GM21619 (cell line): ENCODE data around the gene ALG1.
"Not testable (repeated sequence)": the region's sequence is repeated elsewhere in the genome, so short reads cannot be mapped to it uniquely, and the experiment has no call there.

ENCODE experiments used
- ATAC-seq: cut with Tn5 transposase; IDR thresholded peaks from one replicate; pipeline ENCODE4 v1.9.1; 2021; ENCODE audit not compliant: unreplicated experiment

Gene ALG1

DNA sequence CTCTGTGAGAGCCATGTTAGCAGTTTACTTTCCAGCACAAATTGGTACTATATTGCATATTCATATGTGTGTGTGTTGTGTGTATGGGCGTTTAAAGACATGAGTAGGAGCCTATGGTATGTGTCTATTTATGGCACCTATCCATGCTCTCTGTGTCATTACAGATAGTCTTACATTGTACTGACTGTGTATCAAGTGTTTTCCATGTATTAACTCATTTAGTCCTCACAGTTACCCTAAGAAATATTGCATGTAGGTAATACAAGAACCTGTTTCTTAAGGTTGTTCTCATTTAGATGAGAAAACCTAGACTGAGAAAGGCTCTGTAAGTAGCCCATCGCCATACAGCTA is 1.6 kb downstream of the ALG1 start:
- no peak for ATAC-seq

DNA sequence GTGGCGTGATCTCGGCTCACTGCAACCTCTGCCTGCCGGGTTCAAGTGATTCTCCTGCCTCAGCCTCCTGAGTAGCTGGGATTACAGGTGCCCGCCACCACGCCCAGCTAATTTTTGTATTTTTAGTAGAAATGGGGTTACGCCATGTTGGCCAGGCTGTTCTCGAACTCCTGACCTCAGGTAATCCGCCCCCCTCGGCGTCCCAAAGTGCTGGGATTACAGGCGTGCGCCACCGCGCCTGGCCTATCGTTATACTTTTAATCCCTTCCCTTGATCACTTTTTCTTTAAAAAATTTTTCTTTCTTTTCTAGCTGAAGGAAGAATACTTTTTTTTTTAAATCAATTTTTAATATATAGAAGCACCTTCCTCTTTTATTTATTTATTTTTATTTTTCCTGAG is 2.1 kb downstream of the ALG1 start:
- ATAC-seq: not testable (repeated sequence)

DNA sequence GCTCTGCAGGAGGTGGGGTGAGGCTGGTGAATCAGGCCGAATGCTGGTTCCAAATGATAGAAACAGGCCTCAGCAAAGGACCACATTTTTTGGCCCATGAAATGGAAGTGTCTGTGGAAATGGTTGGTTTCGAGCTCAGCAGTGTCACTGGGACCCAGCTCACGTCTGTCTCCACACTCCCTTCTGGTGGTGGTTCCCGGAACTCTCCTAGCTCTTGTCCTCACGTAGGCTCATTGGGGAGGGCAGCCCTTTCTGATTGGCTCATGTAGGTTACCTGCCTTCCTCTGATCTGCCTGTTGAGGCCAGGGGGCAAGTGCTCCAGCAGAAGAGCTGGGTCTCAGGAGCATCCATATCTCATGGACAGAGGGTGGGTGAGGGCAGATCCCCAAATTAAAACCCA is 4.0 kb downstream of the ALG1 start:
- no peak for ATAC-seq

DNA sequence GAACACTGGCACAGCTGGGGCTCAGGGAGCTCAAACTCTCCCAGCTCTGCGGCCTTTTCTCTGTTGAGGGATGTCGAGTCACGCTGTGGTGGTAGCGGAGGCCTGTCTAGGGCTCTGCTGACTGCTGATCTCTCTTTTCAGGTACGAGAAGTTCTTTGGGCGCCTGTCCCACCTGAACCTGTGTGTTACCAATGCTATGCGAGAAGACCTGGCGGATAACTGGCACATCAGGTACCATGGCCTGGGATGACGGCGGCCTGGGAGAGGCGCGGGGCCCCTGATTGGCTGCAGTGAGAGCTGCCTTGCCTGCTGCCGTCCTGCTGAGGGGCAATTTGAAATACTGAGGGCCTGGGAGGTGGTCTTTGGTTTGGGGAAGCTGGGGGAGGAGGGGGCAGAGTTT is 5.7 kb downstream of the ALG1 start:
- no peak for ATAC-seq

DNA sequence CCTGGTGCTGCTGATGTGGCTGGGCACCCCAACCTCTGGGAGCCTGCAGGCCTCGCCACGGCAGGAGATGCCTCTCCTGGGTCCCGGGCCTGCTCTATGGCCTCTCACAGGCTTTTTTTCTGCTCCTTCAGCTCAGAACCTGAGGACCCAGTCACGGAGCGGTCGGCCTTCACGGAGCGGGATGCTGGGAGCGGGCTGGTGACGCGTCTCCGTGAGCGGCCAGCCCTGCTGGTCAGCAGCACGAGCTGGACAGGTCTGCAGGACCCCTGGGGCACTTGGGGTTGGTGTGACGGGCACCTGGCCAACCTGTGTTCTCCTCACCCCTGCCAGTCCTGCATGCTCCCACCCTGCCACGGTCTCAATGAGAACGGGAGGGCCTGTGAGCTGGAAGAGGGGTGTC is 7.0 kb downstream of the ALG1 start:
- ATAC-seq: no peak

DNA sequence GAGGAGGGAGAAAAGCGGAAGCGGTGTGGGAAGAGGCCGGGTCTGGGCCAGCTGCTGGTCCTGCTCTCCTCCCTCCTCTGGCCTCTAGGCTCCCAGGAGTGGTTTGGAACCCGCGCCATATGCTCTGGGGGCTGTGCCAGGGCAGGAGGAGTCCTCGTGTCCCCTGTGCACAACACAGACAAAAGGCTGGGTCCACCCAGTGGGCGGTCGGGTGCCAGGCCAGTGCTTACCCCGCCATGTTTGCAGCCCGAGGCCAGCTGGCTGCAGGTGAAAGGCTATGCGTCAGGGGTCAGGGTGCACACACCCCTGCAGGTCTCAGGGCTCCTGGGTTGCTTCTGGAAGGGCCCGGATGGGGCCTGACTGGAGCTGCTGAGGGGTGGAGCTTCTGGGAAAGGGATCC is 8.8 kb downstream of the ALG1 start:
- ATAC-seq: not testable (repeated sequence)

DNA sequence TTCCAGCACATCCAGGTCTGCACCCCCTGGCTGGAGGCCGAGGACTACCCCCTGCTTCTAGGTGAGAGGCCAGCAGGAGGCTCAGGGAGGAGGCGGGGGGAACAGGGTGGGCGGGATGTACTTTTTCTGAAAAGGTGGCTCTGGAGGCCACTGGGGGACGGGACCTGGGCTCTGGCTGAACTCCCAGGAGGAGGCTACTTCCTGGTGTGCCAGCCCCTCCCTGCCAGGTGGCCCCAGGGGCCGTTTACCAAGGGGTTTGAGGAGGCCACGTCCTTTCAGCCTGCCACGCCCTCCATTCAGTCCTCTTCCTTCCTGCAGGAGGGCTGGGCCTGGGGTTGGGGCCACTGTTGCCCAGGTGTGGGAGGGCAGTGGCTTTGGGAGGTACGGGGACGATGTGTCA is 9.4 kb downstream of the ALG1 start:
- ATAC-seq: not testable (repeated sequence)

DNA sequence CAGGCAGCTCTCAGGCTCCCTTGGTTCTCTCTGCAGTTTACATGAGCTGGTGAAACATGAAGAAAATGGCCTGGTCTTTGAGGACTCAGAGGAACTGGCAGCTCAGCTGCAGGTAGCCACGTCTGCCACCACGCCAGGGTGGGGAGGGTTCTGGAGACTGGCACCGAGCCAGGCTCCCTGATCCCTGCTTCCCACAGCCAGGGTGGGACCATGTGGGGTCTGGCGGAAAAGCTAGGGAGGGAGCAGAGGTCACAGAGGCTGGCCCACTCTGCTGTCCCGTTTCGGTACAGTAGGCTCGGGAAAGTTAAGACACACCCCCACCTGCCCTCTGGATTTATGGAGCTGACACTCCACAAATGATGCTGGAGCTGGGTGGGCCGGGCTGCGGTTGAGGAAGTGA is 12.0 kb downstream of the ALG1 start:
- not testable (repeated sequence) for ATAC-seq

DNA sequence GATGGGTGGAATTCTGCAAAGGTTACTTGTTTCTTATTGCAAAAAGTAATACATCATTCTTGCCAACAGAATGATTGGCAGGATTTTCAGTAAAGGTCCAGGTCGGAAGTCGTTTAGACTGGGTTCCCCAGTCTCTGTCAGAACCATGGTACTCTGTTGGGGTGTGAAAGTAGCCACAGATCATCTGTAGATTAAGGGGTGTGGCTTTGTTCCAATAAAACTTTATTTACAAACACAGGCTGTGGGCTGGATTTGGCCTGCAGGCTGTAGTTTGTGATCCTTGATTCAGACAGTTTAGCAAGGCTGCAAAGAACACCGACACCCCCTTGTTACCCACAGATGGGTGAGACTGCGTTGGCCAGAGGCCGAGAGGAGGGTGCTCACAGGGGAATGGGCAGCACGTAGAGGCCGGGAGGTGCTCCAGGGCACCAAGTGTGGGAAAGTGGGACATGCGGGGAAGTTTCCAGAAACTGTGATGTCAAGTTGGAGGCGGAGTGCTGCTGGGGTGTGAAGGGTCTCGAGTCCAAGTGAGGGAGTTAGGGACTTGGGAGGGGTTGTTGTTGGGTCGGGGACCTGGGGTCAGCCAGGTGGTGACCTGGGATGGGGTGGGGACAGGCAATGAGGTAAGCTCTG is 12.6 kb downstream of the ALG1 start:
- not testable (repeated sequence) for ATAC-seq

DNA sequence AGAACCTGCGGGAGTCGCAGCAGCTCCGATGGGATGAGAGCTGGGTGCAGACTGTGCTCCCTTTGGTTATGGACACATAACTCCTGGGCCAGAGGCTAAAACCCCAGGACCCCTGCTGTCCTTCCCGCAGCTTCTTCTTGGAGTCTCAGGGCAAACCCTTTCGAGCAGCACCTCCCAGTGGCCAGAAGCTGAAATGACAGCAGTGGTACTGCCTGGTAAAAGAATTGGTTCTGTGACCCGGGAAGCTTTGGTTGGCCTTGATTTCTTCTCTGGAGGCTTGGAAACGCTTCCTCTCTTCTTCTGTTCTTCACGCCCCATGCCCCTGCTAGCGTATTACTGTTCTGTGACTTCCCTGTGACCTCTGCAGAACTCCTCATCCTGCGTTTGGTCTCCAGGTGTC is 13.2 kb downstream of the ALG1 start:
- not testable (repeated sequence) for ATAC-seq

DNA sequence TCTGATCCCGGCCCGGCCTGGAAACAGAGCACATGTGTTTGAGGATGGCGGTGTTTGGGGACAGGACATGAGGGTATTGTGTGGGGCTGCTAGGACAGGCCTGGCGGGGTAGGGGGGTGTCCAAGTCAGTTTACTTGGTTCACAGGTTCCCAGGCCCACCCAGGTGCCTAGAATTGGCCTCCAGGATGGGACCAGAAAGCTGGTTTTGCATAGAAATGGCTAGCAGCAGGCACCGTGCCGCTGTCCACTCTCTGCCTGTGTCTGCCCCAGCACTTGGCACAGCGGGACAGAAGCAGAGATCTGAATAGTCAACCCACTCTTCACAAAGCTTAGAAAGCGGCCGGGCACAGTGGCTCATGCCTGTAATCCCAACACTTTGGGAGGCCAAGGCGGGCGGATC is 14.1 kb downstream of the ALG1 start:
- not testable (repeated sequence) for ATAC-seq

DNA sequence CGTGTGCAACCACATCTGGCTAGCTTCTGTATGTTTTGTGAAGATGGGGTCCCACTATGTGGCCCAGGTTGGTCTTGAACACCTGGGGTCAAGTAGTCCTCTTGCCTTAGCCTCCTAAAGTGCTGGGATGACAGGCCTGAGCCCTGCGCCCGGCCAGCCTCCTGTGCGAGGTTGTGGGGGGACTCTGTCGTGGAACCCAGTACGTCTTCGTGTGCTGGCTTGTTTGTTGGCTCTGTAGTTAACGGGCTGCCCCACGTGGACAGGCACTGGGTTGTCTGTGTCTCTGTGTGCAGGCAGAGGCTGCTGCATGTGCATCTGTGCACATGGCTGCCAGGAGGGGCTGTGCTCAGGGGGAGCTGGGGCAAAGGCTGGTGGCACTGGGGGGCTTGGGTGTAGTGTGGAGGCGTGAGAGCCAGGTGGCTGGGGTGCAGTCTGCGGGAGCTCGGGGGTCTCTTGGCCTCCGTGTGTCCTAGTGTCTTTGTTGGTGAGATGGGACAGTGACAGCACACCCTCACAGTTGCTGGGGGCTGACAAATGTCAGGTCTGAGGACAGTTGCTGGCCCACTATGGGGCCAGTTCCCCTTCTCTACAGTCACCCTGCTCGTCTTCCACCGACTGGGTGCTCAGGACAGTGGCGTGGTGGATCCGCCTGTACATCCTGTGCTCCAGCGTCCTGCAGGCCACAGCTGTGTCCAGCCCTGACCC is 16.6 kb downstream of the ALG1 start:
- not testable (repeated sequence) for ATAC-seq

DNA sequence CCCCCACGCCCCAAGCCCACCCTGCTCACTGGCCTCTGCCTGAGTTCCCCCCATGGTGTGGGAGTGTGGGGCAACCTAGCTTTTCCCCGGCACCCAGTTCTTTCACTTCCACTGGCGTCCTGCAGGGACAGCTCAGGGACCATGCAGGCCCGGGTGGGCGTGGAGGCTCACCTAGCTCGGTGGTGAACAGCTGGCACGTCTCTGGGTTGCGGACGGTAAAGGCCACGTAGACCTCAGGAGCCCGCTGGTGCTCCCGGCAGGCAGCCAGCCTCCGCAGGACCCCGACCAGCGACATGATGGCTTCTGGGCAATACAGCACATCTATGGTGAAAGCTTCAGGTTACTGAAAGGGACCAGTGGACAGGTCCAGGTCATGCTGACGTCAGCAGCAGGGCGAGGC is 17.3 kb downstream of the ALG1 start:
- ATAC-seq: not testable (repeated sequence)

DNA sequence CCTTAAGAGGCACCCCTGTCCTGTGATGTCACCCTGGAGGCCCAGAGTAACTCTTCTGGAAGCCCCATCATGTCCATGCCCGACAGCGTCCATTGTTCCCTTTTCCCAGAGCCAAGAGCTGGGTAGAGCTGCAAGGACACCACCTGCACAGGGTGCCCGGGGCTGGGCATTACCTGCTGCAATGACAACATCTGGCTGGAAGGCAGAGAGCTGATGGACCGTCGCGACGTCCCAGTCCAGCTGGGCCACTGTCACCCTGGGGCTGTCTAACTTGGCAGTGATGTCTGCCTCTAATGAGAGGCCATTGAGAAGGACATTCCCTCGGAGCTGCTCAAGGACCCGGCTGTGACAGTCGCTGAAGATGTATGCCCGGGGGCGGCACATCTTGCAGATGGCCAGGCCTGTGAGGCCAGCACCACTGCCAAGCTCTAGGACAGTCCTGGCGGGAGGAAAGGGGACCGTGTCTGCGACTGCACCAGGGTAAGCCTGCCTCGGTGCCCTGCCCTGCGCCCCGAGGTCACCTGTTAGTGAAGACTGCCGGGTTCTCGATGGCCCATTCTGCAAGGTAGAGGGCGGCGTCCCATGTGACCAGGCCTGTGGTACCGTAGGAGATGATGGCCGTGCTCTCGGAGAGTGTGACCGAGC is 18.4 kb downstream of the ALG1 start:
- ATAC-seq: not testable (repeated sequence)

DNA sequence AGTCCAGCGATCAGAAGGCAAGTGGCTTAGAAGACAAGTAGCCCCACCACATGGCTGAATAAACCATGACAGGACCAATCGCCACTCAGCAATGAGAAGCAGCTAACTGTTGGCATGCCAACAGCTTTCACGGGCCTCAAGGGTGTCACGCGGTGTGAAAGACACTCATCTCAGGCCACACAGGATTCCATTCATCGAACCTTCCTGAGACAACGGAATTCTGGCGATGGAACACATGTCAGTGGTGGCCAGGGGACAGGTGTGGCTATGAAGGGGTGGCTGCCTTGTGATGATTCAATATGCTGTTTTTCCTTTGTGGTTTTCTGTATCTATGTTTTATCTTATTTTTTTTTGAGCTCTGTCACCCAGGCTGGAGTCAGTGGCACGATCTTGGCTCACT is 18.9 kb downstream of the ALG1 start:
- ATAC-seq: not testable (repeated sequence)

DNA sequence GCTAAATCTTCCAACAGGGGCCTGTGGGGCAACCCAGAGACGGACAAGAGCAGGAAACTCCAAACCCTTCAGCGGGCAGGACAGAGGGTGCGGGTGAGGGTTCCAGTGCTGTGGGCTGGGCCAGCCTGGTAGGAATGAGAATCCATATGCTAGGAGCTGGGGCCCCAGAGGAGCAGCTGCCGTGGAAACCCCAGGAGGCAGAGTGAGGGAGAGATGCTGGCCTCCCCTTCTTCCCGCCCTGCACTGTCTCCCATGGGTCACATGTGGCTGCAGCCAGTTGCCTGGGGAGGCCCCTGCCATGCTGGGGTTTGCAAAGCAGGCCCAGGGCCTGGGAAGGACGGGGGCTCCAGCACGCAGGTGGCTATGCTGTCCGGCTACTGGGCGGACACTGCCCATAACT is 21.4 kb downstream of the ALG1 start:
- ATAC-seq: not testable (repeated sequence)

DNA sequence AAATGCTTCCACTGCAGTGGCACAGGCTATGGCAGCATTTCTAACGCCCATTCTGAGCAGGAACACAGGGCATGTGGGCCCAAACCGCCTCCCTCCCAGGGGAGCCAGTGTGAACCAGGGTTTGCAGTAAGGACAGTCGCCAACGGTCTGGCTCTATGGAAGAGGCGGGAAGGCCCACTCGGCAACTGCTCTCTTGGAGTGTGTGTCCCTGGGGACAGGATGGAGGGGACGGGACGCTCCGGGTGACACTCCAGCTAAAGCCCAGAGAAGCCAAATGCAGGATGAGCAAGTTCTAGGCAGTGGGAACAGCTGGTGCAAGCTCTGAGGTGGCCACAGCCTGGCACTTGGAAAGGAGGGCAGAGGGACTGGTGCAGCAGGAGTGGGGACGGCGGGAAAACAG is 22.1 kb downstream of the ALG1 start:
- ATAC-seq: not testable (repeated sequence)

DNA sequence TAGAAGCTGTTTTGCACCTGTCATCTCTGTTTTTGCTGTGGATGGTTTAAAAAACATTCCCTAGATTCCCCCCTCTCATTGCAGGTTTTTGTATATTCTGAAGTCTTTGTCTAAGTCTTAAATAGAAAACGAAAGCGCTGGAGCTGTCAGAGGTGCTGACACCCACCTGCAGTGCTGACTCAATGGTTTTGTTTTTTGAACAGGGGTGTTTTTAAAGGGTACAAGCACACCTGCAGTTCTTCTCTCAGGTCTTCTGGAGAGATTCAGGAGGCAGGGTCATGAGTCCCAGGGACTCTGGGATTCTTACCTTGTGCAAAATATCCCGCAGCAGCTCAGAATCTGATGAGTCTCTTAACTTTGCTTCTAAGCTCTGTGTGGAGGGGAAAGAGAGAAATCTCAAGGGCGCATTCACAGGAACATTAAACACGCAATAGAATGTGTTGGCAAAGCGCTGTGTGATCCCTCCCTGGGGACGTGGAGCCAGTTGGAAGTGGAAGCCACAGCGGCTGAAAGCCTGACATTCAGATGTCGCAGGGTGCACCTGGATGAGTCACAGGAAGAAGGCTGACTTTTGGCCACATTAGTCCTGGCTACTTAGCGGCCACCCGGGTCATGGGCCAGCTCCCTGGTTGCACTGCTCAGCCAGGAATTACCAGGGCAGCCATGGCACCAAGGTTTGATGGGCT is 23.6 kb downstream of the ALG1 start:
- ATAC-seq: not testable (repeated sequence)

DNA sequence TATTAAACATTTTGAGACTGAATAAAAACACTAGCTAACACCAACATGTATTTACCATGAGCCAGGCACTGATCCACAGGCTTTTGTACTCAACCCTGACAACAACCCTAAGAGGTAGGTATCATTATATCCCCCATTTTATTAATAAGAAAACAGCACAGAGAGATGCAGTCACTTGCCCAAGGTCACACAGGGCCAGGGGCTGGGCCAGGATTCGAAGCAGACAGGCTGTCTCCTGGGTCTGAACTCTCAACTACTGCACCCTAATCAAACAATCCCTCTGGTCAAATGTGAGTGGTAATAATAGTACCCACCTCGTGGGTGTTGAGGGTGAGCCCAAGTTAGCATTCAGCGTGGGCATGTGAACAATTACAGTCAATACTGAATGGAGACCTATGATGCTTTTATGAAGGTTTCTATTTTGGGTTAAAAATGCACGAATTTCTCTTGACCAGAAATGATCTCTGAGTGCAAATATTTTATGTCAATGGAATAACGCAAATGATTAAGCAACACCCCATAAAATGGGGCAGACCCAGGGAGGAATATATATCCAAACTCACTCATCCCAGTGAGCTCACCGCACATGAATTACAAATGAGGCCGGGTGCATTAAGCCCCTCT is 24.9 kb downstream of the ALG1 start:
- ATAC-seq: not testable (repeated sequence)

DNA sequence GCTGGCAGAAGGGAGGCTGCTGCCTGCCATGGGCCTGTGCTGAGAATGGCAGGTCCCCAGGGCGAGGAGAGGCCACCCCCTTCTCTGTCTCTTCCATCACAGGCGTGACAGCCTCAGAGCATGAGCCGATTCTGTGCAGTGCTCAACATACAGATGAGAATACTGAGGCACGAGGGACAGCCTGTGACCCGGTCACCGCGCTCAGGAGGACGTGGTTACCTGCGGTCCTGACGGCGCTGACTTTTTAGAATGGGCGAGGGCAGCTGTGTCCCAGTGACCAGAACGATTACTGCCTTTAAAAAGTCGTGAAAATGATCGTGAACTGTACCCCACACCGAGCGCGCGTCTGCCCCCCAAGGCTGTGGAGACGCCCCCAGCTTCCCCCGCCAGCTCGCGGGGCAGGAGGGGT is 25.4 kb downstream of the ALG1 start:
- not testable (repeated sequence) for ATAC-seq

DNA sequence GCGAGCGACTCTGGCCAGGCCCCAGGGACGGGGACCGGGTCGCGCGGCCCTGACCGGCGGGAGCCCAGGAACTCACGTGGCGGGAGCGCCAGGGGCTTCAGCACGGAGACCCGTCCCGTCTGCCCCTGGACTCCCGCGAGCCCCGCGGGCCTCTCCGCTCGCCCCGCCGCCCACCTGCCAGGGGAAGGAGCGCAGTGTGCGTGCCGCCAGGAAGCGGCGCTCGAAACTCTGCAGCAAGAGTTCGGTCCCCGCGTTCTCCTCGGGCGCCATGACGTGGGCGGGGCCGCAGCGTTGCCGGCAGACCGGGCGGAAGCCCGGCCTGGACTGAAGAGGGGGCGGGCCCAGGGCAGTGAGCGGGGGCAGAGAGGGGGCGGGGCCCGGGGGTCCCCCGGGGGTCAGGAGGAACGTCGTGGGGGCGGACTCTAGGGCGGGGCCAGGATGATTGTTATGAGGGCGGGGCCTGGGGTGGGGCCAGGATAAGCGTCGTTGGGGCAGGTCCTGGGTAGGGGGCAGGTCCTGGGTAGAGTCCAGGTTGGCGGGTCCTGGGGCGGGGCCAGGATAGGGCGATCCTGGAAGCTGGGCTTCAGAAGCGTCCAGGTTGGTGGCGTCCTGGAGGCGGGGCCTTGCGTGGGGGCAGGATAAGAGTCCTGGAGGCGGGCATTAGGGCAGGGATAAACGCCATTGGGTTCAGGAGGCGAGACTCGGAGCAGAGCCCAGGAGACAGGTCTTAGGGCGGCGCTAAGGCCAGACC is 26.0 kb downstream of the ALG1 start, which contains the start of gene EEF2KMT:
Gene EEF2KMT, minus strand, starts transcription at position 326 of the 751 bp plus-strand sequence. Its CDS starts 56 bp downstream, at position 270.
- peak; percentile 95 for ATAC-seq
